Keratinocyte (primary cell): ENCODE results near the gene RPS25. TPM values are rescaled to one million over a fixed set of nuclear protein-coding genes. Genes with fewer than 3 reads are reported as not detected.
"Not testable (repeated sequence)": the region's sequence is repeated elsewhere in the genome, so short reads cannot be mapped to it uniquely, and the experiment has no call there.

Experiments used
- DNase-seq: peaks from one replicate; pipeline ENCODE4 v3.0.0-alpha.2; 2011; ENCODE audit warnings: low read depth, missing footprints, low spot score
- FAIRE-seq: peaks from 2 replicates; lab custom pipeline; 2011; peaks lifted over from hg19 to GRCh38; lab: Jason Lieb, UNC
- H2AFZ ChIP-seq: 2 replicates; pipeline ENCODE4 v1.6.0; 2012; ENCODE audit warnings: low read length, control low read depth, inconsistent platforms; ENCODE audit not compliant: control insufficient read depth
- H3K27ac ChIP-seq: 2 replicates; pipeline ENCODE4 v1.5.1; 2011; ENCODE audit warnings: low read length; ENCODE audit not compliant: control insufficient read depth, insufficient read depth
- H3K27me3 ChIP-seq: 3 replicates; pipeline ENCODE4 v1.6.0; 2011; ENCODE audit warnings: low read length; ENCODE audit not compliant: control insufficient read depth, insufficient read depth; ENCODE audit errors: extremely low read depth
- H3K36me3 ChIP-seq, 2 experiments: 2 replicates in 1 of 2; 3 replicates in 1 of 2; pipeline ENCODE4 v1.5.1; 2011; ENCODE audit warnings: low read length in 2 of 2, mild to moderate bottlenecking in 1 of 2; ENCODE audit not compliant: control insufficient read depth in 2 of 2, insufficient read depth in 2 of 2; ENCODE audit errors: extremely low read depth in 1 of 2
- H3K4me1 ChIP-seq: 3 replicates; pipeline ENCODE4 v1.5.1; 2011; ENCODE audit warnings: low read length; ENCODE audit not compliant: control insufficient read depth, insufficient read depth; ENCODE audit errors: extremely low read depth
- H3K4me2 ChIP-seq: 3 replicates; pipeline ENCODE4 v1.6.0; 2011; ENCODE audit warnings: low read depth, low read length; ENCODE audit not compliant: control insufficient read depth, insufficient read depth; ENCODE audit errors: extremely low read depth
- H3K4me3 ChIP-seq, 3 experiments: fragments of 200-600 bp in 1 of 3; sonication (generic) in 1 of 3; 2 replicates in 2 of 3; 3 replicates in 1 of 3; pipeline ENCODE4 v1.5.1; 2011 to 2016; ENCODE audit warnings: low read length in 3 of 3, mild to moderate bottlenecking in 3 of 3, control low read depth in 2 of 3, inconsistent platforms in 1 of 3, low read depth in 1 of 3, mixed read lengths in 1 of 3, mixed run types in 1 of 3, moderate library complexity in 1 of 3; ENCODE audit not compliant: control insufficient read depth in 2 of 3, insufficient read depth in 2 of 3; ENCODE audit errors: extremely low read depth in 1 of 3
- H3K79me2 ChIP-seq: 2 replicates; pipeline ENCODE4 v1.6.0; 2012; ENCODE audit warnings: low read length; ENCODE audit not compliant: control insufficient read depth, insufficient read depth
- H3K9ac ChIP-seq: 3 replicates; pipeline ENCODE4 v1.6.0; 2011; ENCODE audit warnings: low read length; ENCODE audit not compliant: control insufficient read depth, insufficient read depth; ENCODE audit errors: extremely low read depth
- H3K9me1 ChIP-seq: 3 replicates; pipeline ENCODE4 v1.6.0; 2011; ENCODE audit warnings: low read length; ENCODE audit not compliant: control insufficient read depth, insufficient read depth; ENCODE audit errors: extremely low read depth
- H3K9me3 ChIP-seq: 2 replicates; pipeline ENCODE4 v1.5.1; 2012; ENCODE audit warnings: low read depth, low read length; ENCODE audit not compliant: control insufficient read depth
- H4K20me1 ChIP-seq: 3 replicates; pipeline ENCODE4 v1.6.0; 2011; ENCODE audit warnings: low read length; ENCODE audit not compliant: control insufficient read depth, insufficient read depth; ENCODE audit errors: extremely low read depth
- CTCF ChIP-seq, 3 experiments: IDR thresholded peaks in 1 of 3; conservative IDR thresholded peaks in 1 of 3; optimal IDR thresholded peaks in 1 of 3; 2 replicates in 2 of 3; 3 replicates in 1 of 3; pipeline versions ENCODE3 to v1.5.1; 2011; ENCODE audit warnings: low read length in 3 of 3, mild to moderate bottlenecking in 3 of 3, moderate library complexity in 2 of 3, control low read depth in 1 of 3, inconsistent platforms in 1 of 3; ENCODE audit not compliant: insufficient read depth in 2 of 3; ENCODE audit errors: extremely low read depth in 1 of 3
- EZH2 ChIP-seq: IDR thresholded peaks from one replicate; pipeline ENCODE4 v1.6.1; 2012; ENCODE audit warnings: inconsistent platforms, mild to moderate bottlenecking, low read length, moderate library complexity
- dilution Hi-C: fragments of 300-500 bp; cut with MboI; formaldehyde crosslinking; loops from one replicate; pipeline ENCODE4 v1.7.0; 2020; ENCODE audit warnings: low sequenced_read_pairs; ENCODE audit not compliant: extremely low pct_ligation_motif_present
- polyA plus RNA-seq, 5 experiments: library from polyadenylated mRNA; depleted of rRNA in 3 of 5; stranded (reverse) in 3 of 5; stranded (forward) in 1 of 5; unstranded in 1 of 5; fragments of >200 nt; gene quantifications; 1 replicate in 1 of 5; 2 replicates in 3 of 5; 3 replicates in 1 of 5; pipeline versions ENCODE4 v1.2.1 to v1.2.3, GENCODE V29; 2011 to 2012; ENCODE audit warnings: missing spikeins in 2 of 5, low read depth in 1 of 5, low replicate concordance in 1 of 5

RPS25 gene
- polyA plus RNA-seq, 1 donor (not counting 4 experiments of a cell fraction or from before 2014, with no cell fraction given): 978 TPM

DNA sequence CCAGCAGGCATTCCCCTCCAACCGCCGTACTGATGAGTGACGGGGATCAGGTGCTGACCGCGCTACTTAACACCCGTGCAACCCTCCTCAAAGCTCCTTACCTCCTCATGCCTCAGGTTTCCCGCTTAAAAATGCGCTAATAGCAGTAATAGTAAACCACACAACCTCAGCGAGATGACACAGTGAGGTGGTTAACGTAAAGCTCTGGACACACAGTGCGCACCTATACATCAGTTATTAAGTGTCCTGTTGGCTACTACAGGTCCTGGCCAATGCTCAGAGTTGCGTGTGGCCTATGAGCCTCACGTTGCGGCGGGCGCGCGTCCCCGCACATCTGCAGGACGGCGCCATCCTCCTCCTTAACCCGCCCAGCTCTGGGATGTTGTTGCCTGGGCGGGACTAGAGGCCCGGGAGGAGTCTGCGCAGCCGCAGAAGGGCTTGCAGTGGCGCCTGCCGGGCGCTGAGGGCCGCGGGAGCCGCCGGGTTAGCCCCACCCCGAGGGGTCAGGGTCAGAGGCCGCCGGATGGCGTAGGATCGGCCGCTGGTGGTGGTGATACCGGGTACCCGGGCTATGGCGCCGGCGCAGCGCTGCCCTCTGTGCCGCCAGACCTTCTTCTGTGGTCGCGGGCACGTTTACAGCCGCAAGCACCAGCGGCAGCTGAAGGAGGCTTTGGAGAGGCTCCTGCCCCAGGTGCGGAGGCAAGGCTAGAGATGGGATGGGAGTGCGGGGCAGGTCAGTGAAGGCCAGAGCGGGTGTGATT lies 20.3 kb downstream of the RPS25 start, which contains the start of gene CENATAC:
CENATAC (plus strand) TSS at position 512 of the 761 bp plus-strand sequence; CDS start at position 572, 60 bp downstream.
- Histone ChIP-seq H3K9me3 (no peaks in the 10 kb centered on the region), H3K27me3 (no peaks in the 10 kb centered on the region), H3K36me3 (peaks cover 3 to 7% of the 10 kb centered on the region in 2 experiments), H3K9ac (peak within 1 kb of the TSS; percentile 76), H3K27ac (peak within 1 kb of the TSS; percentile 74), H3K4me2 (peak within 1 kb of the TSS; percentile 98), H3K4me3 (peak within 1 kb of the TSS; percentile 60 to 95 (median 93)), H3K79me2 (peaks cover 22% of the 10 kb centered on the region), H2AFZ (peak within 1 kb of the TSS; percentile 100), H4K20me1 (no peaks in the 10 kb centered on the region), H3K9me1 (no peaks in the 10 kb centered on the region), H3K4me1 (peaks cover 26% of the 10 kb centered on the region)
- peak in 2 of 3 experiments; percentile 11 to 15 for TF ChIP-seq CTCF (optimal IDR thresholded peaks at IDR 0.05 in 1 of 3, IDR thresholded peaks at IDR 0.05 in 1 of 3, conservative IDR thresholded peaks at IDR 0.05 in 1 of 3; ENCODE audit: extremely low read depth in 1 of 3, insufficient read depth in 2 of 3, low read length in 3 of 3)
- no peak for TF ChIP-seq EZH2
- no peak for DNase-seq
- dilution Hi-C loops: no loop called here
- no peak for FAIRE-seq

DNA sequence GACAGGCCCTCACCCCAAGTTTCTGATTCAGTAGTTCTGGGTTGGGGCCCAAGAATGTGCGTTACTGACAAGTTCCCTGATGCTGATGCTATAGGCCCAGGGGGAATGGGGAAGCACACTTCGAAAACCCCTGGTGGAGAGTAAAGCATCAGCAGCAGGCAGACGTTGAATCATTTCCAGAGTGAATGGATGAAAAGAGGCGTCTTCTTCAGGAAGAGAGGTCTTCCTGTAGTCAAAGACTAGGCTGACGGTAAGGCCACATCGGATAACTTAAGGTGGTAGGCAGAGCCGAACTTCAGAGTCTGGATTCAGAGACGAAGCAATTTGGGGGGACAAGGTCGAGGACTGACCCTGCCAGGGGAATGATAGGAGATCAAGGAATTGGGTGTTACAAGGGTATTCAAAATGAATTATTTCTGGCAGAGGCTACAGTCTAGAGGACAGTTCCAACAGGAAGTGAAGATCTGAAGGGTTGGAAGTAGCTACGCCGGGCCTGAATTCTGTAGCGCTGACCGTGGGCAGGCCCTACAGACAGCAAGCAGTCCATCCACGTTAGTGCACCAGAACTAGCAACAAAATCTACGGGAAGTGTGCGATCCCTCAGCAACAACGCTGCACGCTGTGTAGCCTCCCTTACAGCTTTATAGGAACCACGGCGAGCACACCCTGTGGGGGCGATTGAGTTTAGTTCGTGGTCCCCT lies 21.1 kb downstream of the RPS25 start:
- Histone ChIP-seq H3K27me3 (no peaks in the 10 kb centered on the region), H3K36me3 (peaks cover 3 to 7% of the 10 kb centered on the region in 2 experiments), H3K27ac (peak overlapping the region; percentile 23), H3K9me3 (no peaks in the 10 kb centered on the region), H2AFZ (peak overlapping the region; percentile 100), H3K79me2 (peaks cover 21% of the 10 kb centered on the region), H3K4me3 (peak overlapping the region; percentile 60 to 95 (median 93)), H3K9ac (peak overlapping the region; percentile 76), H3K4me2 (peak overlapping the region; percentile 98), H4K20me1 (no peaks in the 10 kb centered on the region), H3K9me1 (no peaks in the 10 kb centered on the region), H3K4me1 (peaks cover 26% of the 10 kb centered on the region)
- dilution Hi-C loops: no loop called here
- TF ChIP-seq EZH2 (no peak), CTCF (optimal IDR thresholded peaks at IDR 0.05 in 1 of 3, IDR thresholded peaks at IDR 0.05 in 1 of 3, conservative IDR thresholded peaks at IDR 0.05 in 1 of 3; ENCODE audit: extremely low read depth in 1 of 3, insufficient read depth in 2 of 3, low read length in 3 of 3) (peak in 2 of 3 experiments; percentile 35 to 41)
- DNase-seq (no peak), FAIRE-seq (peak; percentile 62)

- H3K9ac ChIP-seq, H3K79me2 ChIP-seq, H2AFZ ChIP-seq, H4K20me1 ChIP-seq, H3K4me1 ChIP-seq, H3K9me3 ChIP-seq, H3K27me3 ChIP-seq, H3K4me3 ChIP-seq, H3K36me3 ChIP-seq, H3K9me1 ChIP-seq, FAIRE-seq, H3K4me2 ChIP-seq, dilution Hi-C loops, H3K27ac ChIP-seq, DNase-seq: not testable (repeated sequence)
Measured at GRCh38 chr11:118991486-118992038, 26.6 kb downstream of the RPS25 start.
